Esophagus squamous epithelium (tissue), 5 donors: ENCODE results near the gene SPATA31D4. TPM values are rescaled to one million over a fixed set of nuclear protein-coding genes. Genes with fewer than 3 reads are reported as not detected.

ENCODE experiments used
- DNase-seq: peaks from one replicate; lab custom pipeline; 2025; lab: John Stamatoyannopoulos, UW
- H3K27ac ChIP-seq, 4 donors: fragments of 200-600 bp; sonication (generic); one replicate each; pipeline ENCODE4 v1.5.1; 2016 to 2019; ENCODE audit warnings: mild to moderate bottlenecking in 1 of 4
- H3K27me3 ChIP-seq, 4 donors: fragments of 200-600 bp; sonication (generic); 1 replicate in 3 of 4; 2 replicates in 1 of 4; pipeline versions ENCODE4 v1.5.1 to v1.6.0; 2017 to 2021; ENCODE audit warnings: antibody characterized with exemption in 1 of 4
- H3K36me3 ChIP-seq, 3 donors: fragments of 200-600 bp; sonication (generic); one replicate each; pipeline ENCODE4 v1.5.1; 2016 to 2019
- H3K4me1 ChIP-seq, 3 donors: fragments of 200-600 bp; sonication (generic); one replicate each; pipeline ENCODE4 v1.5.1; 2017 to 2019
- H3K4me3 ChIP-seq, 4 donors: fragments of 200-600 bp; sonication (generic); 1 replicate in 3 of 4; 2 replicates in 1 of 4; pipeline ENCODE4 v1.5.1; 2016 to 2019; ENCODE audit warnings: mild to moderate bottlenecking in 2 of 4, moderate library complexity in 1 of 4
- H3K9me3 ChIP-seq, 3 donors: fragments of 200-600 bp; sonication (generic); one replicate each; pipeline ENCODE4 v1.5.1; 2016 to 2019
- POLR2A ChIP-seq, 4 donors: fragments of 450-650 bp; IDR thresholded peaks; one replicate each; pipeline ENCODE4 v1.6.1; 2017; ENCODE audit warnings: antibody characterized with exemption in 4 of 4, mild to moderate bottlenecking in 4 of 4, moderate library complexity in 3 of 4
- WGBS, 2 donors: methylation state at CpG; one replicate each; pipeline ENCODE4 v1.1.5; 2018; 5-methylcytosine and 5-hydroxymethylcytosine counted together
- intact Hi-C: fragments of 100-400 bp; cut with DNase I; formaldehyde crosslinking; loops from one replicate; pipeline ENCODE4 v1.15.0; 2022
- total RNA-seq, 4 donors: library from RNA; depleted of rRNA; stranded (reverse); fragments of >200 nt; gene quantifications; one replicate each; pipeline ENCODE4 v1.1.0, GENCODE V29; 2016
- TF ChIP-seq, protein P1 (sequence below), 6 experiments: fragments of 450-650 bp in 4 of 6; fragments of 200-600 bp in 2 of 6; sonication (generic) in 2 of 6; IDR thresholded peaks; one replicate each; pipeline ENCODE4 v1.5.1; 2016 to 2019; ENCODE audit warnings: antibody characterized with exemption in 6 of 6, mild to moderate bottlenecking in 4 of 6, moderate library complexity in 4 of 6
- donor health status: DM: yes; HTN: yes; CAD: no.

Gene SPATA31D4
- total RNA-seq, 4 donors from 2014 or later, result not detected

DNA sequence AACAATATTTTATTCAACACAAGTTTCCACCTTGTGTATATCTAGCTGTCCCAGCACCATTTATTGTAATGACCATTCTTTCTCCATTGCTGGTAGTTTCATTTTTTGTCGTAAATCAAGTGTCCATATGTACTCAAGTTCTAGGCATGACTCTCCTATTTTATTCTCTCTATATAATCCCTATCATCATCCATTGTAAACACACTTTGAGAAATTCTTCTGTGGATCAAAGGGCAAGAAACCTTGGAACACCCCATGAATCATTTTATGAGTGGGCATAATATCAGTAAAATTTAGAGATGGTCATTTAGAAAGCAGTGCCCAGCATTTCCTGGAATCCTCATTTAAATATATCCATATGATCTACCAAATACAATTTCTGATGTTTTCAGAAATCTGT is 35.8 kb upstream of the SPATA31D4 start:
- H3K27me3 ChIP-seq, result no peaks in the 10 kb centered on the region
- intact Hi-C loops, result no loop called here
- DNase-seq, result no peak
- no peaks in the 10 kb centered on the region for H3K36me3 ChIP-seq
- H3K27ac ChIP-seq, result no peak overlapping the region
- 95 to 97% methylated on average over 1 of the region's 1 CpG for WGBS, 2 donors
- no peak overlapping the region for H3K4me3 ChIP-seq
- no peak for TF ChIP-seq POLR2A (IDR thresholded peaks at IDR 0.05)
- TF ChIP-seq, protein P1, sequence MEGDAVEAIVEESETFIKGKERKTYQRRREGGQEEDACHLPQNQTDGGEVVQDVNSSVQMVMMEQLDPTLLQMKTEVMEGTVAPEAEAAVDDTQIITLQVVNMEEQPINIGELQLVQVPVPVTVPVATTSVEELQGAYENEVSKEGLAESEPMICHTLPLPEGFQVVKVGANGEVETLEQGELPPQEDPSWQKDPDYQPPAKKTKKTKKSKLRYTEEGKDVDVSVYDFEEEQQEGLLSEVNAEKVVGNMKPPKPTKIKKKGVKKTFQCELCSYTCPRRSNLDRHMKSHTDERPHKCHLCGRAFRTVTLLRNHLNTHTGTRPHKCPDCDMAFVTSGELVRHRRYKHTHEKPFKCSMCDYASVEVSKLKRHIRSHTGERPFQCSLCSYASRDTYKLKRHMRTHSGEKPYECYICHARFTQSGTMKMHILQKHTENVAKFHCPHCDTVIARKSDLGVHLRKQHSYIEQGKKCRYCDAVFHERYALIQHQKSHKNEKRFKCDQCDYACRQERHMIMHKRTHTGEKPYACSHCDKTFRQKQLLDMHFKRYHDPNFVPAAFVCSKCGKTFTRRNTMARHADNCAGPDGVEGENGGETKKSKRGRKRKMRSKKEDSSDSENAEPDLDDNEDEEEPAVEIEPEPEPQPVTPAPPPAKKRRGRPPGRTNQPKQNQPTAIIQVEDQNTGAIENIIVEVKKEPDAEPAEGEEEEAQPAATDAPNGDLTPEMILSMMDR (IDR thresholded peaks at IDR 0.05), result no peak
- no peaks in the 10 kb centered on the region for H3K4me1 ChIP-seq
- no peaks in the 10 kb centered on the region for H3K9me3 ChIP-seq

DNA sequence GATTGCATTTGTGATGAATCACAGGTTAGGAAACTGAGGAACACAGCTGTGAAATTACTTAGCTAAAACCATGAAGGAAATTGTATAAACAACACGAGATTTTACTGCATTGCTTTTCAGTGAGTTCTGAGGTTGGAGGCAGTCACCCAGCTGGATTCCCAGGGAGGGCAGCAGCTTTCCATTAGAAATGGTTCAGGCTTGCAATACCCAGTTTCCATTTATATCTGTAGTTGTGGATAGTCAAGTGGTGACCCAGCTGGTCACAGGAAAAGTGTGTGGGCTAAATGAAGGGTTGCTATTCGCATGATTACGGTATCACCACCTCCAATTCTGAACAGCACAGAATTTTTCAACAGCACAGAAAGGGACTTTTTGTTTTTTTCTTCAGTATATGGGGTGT is 34.3 kb upstream of the SPATA31D4 start:
- no peak overlapping the region for H3K27ac ChIP-seq
- WGBS, 2 donors, result 88 to 89% methylated on average over 3 of the region's 3 CpGs
- no peak for TF ChIP-seq POLR2A (IDR thresholded peaks at IDR 0.05)
- TF ChIP-seq, protein P1 (IDR thresholded peaks at IDR 0.05), result no peak
- intact Hi-C loops, result no loop called here
- H3K4me3 ChIP-seq, result no peak overlapping the region
- DNase-seq, result no peak
- H3K9me3 ChIP-seq, result no peaks in the 10 kb centered on the region
- H3K27me3 ChIP-seq, result no peaks in the 10 kb centered on the region
- H3K36me3 ChIP-seq, result no peaks in the 10 kb centered on the region
- no peaks in the 10 kb centered on the region for H3K4me1 ChIP-seq

DNA sequence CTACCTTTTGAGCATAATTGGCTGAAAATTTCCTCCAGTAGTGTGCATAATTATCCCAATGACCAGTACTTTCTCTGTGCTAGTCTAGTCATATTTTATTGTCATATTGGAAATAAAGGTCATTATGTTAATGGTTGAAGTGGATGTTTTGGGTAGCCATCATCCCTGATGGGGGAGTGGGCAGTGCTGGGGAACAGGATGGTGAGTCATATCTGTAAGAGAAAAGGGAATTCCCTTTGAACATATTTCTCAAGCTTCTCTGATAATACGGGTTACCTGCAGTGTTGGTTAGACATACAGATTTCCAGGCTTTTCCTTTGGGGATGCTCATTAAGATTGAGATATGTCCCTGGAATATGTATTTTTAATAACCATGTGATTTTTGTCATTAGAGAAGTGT is 33.3 kb upstream of the SPATA31D4 start:
- no peaks in the 10 kb centered on the region for H3K36me3 ChIP-seq
- DNase-seq, result no peak
- no peak overlapping the region for H3K4me3 ChIP-seq
- WGBS, 2 donors, result 44 to 47% methylated on average over 1 of the region's 1 CpG
- no peaks in the 10 kb centered on the region for H3K9me3 ChIP-seq
- TF ChIP-seq, protein P1 (IDR thresholded peaks at IDR 0.05), result no peak
- TF ChIP-seq POLR2A (IDR thresholded peaks at IDR 0.05), result no peak
- H3K27me3 ChIP-seq, result no peaks in the 10 kb centered on the region
- H3K4me1 ChIP-seq, result no peaks in the 10 kb centered on the region
- no peak overlapping the region for H3K27ac ChIP-seq
- intact Hi-C loops, result no loop called here

DNA sequence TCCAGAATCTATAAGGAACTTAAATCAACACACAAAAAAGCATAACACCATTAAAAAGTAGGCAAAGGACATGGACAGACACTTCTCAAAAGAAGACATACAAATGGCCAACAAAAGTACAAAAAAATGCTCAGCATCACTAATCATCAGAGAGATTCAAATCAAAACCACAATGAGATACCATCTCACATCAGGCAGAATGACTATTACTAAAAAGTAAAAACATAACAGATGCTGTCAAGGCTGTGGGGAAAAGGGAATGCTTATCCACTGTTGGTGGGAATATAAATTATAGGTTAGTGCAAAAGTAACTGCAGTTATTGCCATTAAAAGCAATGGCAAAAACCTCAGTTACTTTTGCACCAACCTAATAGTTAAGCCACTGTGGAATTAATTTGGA is 32.2 kb upstream of the SPATA31D4 start:
- H3K27ac ChIP-seq, result no peak overlapping the region
- no peaks in the 10 kb centered on the region for H3K9me3 ChIP-seq
- no peak for DNase-seq
- H3K36me3 ChIP-seq, result no peaks in the 10 kb centered on the region
- no peaks in the 10 kb centered on the region for H3K4me1 ChIP-seq
- TF ChIP-seq POLR2A (IDR thresholded peaks at IDR 0.05), result no peak
- TF ChIP-seq, protein P1 (IDR thresholded peaks at IDR 0.05), result no peak
- intact Hi-C loops, result no loop called here
- no peak overlapping the region for H3K4me3 ChIP-seq
- H3K27me3 ChIP-seq, result no peaks in the 10 kb centered on the region

DNA sequence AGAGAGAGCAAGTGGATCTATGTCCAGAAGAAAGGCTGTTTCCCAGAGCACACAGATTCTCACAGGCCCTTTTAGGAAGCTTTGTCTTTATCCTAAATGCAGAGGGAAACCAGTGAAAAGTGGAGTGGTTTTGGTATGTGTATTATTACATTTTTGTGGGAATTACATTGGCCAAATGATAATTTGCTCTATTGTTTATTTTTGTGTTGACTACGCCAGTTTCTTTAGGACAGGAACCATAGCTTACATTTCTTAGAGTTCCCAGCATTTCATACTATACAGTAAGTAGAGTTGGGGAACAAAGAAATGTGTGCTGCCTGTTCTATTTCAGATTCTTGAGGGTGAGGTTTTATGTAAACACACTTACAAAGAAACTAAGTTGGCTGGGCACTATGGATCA is 29.4 kb upstream of the SPATA31D4 start:
- H3K4me3 ChIP-seq, result no peak overlapping the region
- no peaks in the 10 kb centered on the region for H3K36me3 ChIP-seq
- 70 to 93% methylated on average over 1 of the region's 1 CpG for WGBS, 2 donors
- no peak overlapping the region for H3K27ac ChIP-seq
- no peaks in the 10 kb centered on the region for H3K4me1 ChIP-seq
- no peaks in the 10 kb centered on the region for H3K27me3 ChIP-seq
- DNase-seq, result no peak
- no peak for TF ChIP-seq POLR2A (IDR thresholded peaks at IDR 0.05)
- TF ChIP-seq, protein P1 (IDR thresholded peaks at IDR 0.05), result no peak
- intact Hi-C loops, result no loop called here
- no peaks in the 10 kb centered on the region for H3K9me3 ChIP-seq
